GM23338 (cell line): ENCODE measurements around the gene TP53I3. TPM values are rescaled to one million over a fixed set of nuclear protein-coding genes. Genes with fewer than 3 reads are reported as not detected.

Source experiments
- ATAC-seq: fragments of 200-7000 bp; cut with Tn5 transposase; 3 replicates; pipeline ENCODE4 v1.9.1; 2020
- DNase-seq: peaks from one replicate; pipeline ENCODE4 v3.0.0-alpha.2; 2015; ENCODE audit warnings: low spot score
- H2AFZ ChIP-seq: fragments of 200-600 bp; sonication (generic); 2 replicates; pipeline ENCODE4 v1.8.0; 2016; ENCODE audit warnings: antibody characterized with exemption, mild to moderate bottlenecking, moderate library complexity
- H3F3A ChIP-seq: fragments of 200-600 bp; sonication (generic); replicated peaks from 2 replicates; pipeline ENCODE4 v1.8.0; 2017; ENCODE audit warnings: antibody characterized with exemption, mixed run types, low read depth
- H3K27ac ChIP-seq: fragments of 200-600 bp; sonication (generic); 2 replicates; pipeline ENCODE4 v1.6.1; 2016; ENCODE audit warnings: low read depth
- H3K27me3 ChIP-seq: fragments of 200-600 bp; sonication (generic); 2 replicates; pipeline ENCODE4 v1.8.0; 2016; ENCODE audit warnings: mild to moderate bottlenecking, mixed run types, moderate library complexity; ENCODE audit not compliant: insufficient read depth
- H3K36me3 ChIP-seq: fragments of 200-600 bp; sonication (generic); 2 replicates; pipeline ENCODE4 v1.8.0; 2016; ENCODE audit warnings: mild to moderate bottlenecking; ENCODE audit not compliant: insufficient read depth
- H3K4me1 ChIP-seq: fragments of 200-600 bp; sonication (generic); 2 replicates; pipeline ENCODE4 v1.8.0; 2016; ENCODE audit warnings: mild to moderate bottlenecking, moderate library complexity; ENCODE audit not compliant: insufficient read depth
- H3K4me2 ChIP-seq: fragments of 200-600 bp; sonication (generic); 2 replicates; pipeline ENCODE4 v1.7.1; 2017; ENCODE audit warnings: mixed run types
- H3K4me3 ChIP-seq: fragments of 200-600 bp; sonication (generic); 2 replicates; pipeline ENCODE4 v1.6.1; 2016; ENCODE audit warnings: mixed run types
- H3K79me2 ChIP-seq: fragments of 200-600 bp; sonication (generic); replicated peaks from 2 replicates; pipeline ENCODE4 v1.8.0; 2017; ENCODE audit warnings: mild to moderate bottlenecking; ENCODE audit not compliant: insufficient read depth
- H3K9me2 ChIP-seq: fragments of 200-600 bp; sonication (generic); 2 replicates; pipeline ENCODE4 v1.8.0; 2017; ENCODE audit not compliant: insufficient read depth
- H4K20me1 ChIP-seq: fragments of 200-600 bp; sonication (generic); replicated peaks from 2 replicates; pipeline ENCODE4 v1.8.0; 2017; ENCODE audit warnings: mild to moderate bottlenecking; ENCODE audit not compliant: insufficient read depth
- H3K27ac Mint-ChIP-seq: 2 replicates; pipeline ENCODE4 v1.8.0; 2020; ENCODE audit warnings: inconsistent platforms, mild to moderate bottlenecking, moderate library complexity, mixed read lengths
- H3K27me3 Mint-ChIP-seq: 3 replicates; pipeline ENCODE4 v1.8.0; 2022; ENCODE audit warnings: low read depth, mild to moderate bottlenecking, moderate library complexity, mixed read lengths, inconsistent platforms; ENCODE audit not compliant: insufficient read depth, poor library complexity
- H3K36me3 Mint-ChIP-seq: 3 replicates; pipeline ENCODE4 v1.8.0; 2021; ENCODE audit warnings: low read depth, mild to moderate bottlenecking, inconsistent platforms, moderate library complexity, mixed read lengths
- H3K4me1 Mint-ChIP-seq: 3 replicates; pipeline ENCODE4 v1.8.0; 2020; ENCODE audit warnings: mild to moderate bottlenecking, inconsistent platforms, mixed read lengths
- H3K4me3 Mint-ChIP-seq: 3 replicates; pipeline ENCODE4 v1.8.0; 2021; ENCODE audit warnings: moderate library complexity, mild to moderate bottlenecking, inconsistent platforms, mixed read lengths
- H3K9me3 Mint-ChIP-seq: 3 replicates; pipeline ENCODE4 v1.8.0; 2020; ENCODE audit warnings: moderate library complexity, mild to moderate bottlenecking, inconsistent platforms, mixed read lengths
- CREB1 ChIP-seq: fragments of 250-450 bp; sonication (Bioruptor Pico); IDR thresholded peaks from 2 replicates; pipeline ENCODE4 v1.5.0; 2020; ENCODE audit warnings: low read depth, mild to moderate bottlenecking, moderate library complexity
- ETS1 ChIP-seq: IDR thresholded peaks from 2 replicates; pipeline ENCODE4 v1.6.1; 2016; ENCODE audit warnings: antibody characterized with exemption
- EZH2 ChIP-seq: fragments of 200-600 bp; sonication (generic); IDR thresholded peaks from one replicate; pipeline ENCODE4 v1.8.0; 2017; ENCODE audit warnings: antibody characterized with exemption, mild to moderate bottlenecking, low read depth; ENCODE audit not compliant: unreplicated experiment
- EZH2phosphoT487 ChIP-seq: fragments of 200-600 bp; sonication (generic); IDR thresholded peaks from one replicate; pipeline ENCODE4 v1.8.1; 2018; ENCODE audit warnings: antibody characterized with exemption; ENCODE audit not compliant: unreplicated experiment
- JUNB ChIP-seq: IDR thresholded peaks from one replicate; pipeline ENCODE4 v1.6.1; 2016; ENCODE audit warnings: antibody characterized with exemption; ENCODE audit not compliant: unreplicated experiment
- NANOG ChIP-seq: IDR thresholded peaks from 2 replicates; pipeline ENCODE4 v1.6.1; 2016; ENCODE audit warnings: antibody characterized with exemption, borderline replicate concordance
- POLR2AphosphoS5 ChIP-seq: IDR thresholded peaks from 2 replicates; pipeline ENCODE4 v1.6.1; 2016; ENCODE audit warnings: antibody characterized with exemption, low read depth
- REST ChIP-seq: IDR thresholded peaks from one replicate; pipeline ENCODE4 v1.6.1; 2018; ENCODE audit warnings: antibody characterized with exemption; ENCODE audit not compliant: unreplicated experiment
- STAT1 ChIP-seq: IDR thresholded peaks from one replicate; pipeline ENCODE4 v1.6.1; 2016; ENCODE audit warnings: antibody characterized with exemption; ENCODE audit not compliant: unreplicated experiment
- ZNF114 ChIP-seq: fragments of 250-450 bp; sonication (Bioruptor Pico); IDR thresholded peaks from 2 replicates; pipeline ENCODE4 v1.5.0; 2020; ENCODE audit warnings: mild to moderate bottlenecking, moderate library complexity
- ZNF331 ChIP-seq: fragments of 250-450 bp; sonication (Bioruptor Pico); IDR thresholded peaks from 2 replicates; pipeline ENCODE4 v1.5.0; 2020; ENCODE audit warnings: low read depth, mild to moderate bottlenecking, moderate library complexity
- ZNF462 ChIP-seq: fragments of 250-450 bp; sonication (Bioruptor Pico); IDR thresholded peaks from 2 replicates; pipeline ENCODE4 v1.5.0; 2020; ENCODE audit warnings: mild to moderate bottlenecking, moderate library complexity
- polyA plus RNA-seq: library from polyadenylated mRNA; unstranded; fragments of >200 nt; fragmentation: Nextera tagmentation; extraction: Ambion mirVana; gene quantifications from 2 replicates; pipeline ENCODE4 v1.2.1, GENCODE V29; 2016
- total RNA-seq: library from RNA; depleted of rRNA; stranded (reverse); fragments of >200 nt; shearing (Covaris generic); gene quantifications from 2 replicates; pipeline ENCODE4 v1.2.3, GENCODE V29; 2014
- TF ChIP-seq, protein P1 (sequence below), 2 experiments: fragments of 200-600 bp in 1 of 2; sonication (generic) in 1 of 2; conservative IDR thresholded peaks; 2 replicates each; pipeline versions ENCODE4 v1.5.1 to v1.6.1; 2016 to 2017; ENCODE audit warnings: antibody characterized with exemption in 2 of 2, low read depth in 2 of 2, mild to moderate bottlenecking in 2 of 2, moderate library complexity in 1 of 2

TP53I3 gene
- total and polyA plus RNA-seq, 2 experiments from 2014 or later: 27.8 to 36.5 TPM

- TF ChIP-seq ZNF114 (CRISPR knock-in tag): no peak
- no peak for TF ChIP-seq NANOG
- TF ChIP-seq CREB1: no peak
- no peak for TF ChIP-seq ZNF331 (CRISPR knock-in tag)
- TF ChIP-seq REST: no peak
- TF ChIP-seq, protein P1, sequence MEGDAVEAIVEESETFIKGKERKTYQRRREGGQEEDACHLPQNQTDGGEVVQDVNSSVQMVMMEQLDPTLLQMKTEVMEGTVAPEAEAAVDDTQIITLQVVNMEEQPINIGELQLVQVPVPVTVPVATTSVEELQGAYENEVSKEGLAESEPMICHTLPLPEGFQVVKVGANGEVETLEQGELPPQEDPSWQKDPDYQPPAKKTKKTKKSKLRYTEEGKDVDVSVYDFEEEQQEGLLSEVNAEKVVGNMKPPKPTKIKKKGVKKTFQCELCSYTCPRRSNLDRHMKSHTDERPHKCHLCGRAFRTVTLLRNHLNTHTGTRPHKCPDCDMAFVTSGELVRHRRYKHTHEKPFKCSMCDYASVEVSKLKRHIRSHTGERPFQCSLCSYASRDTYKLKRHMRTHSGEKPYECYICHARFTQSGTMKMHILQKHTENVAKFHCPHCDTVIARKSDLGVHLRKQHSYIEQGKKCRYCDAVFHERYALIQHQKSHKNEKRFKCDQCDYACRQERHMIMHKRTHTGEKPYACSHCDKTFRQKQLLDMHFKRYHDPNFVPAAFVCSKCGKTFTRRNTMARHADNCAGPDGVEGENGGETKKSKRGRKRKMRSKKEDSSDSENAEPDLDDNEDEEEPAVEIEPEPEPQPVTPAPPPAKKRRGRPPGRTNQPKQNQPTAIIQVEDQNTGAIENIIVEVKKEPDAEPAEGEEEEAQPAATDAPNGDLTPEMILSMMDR (conservative IDR thresholded peaks at IDR 0.05; ENCODE audit: low read depth in 2 of 2): no peak
- no peak for TF ChIP-seq ZNF462 (CRISPR knock-in tag)
- no peak for TF ChIP-seq EZH2
- no peak for TF ChIP-seq EZH2phosphoT487
- TF ChIP-seq ETS1: no peak
- TF ChIP-seq STAT1: no peak
- no peak for TF ChIP-seq JUNB
- TF ChIP-seq POLR2AphosphoS5: no peak
- no peak overlapping the region for H3K27ac Mint-ChIP-seq
- H3K4me2 ChIP-seq: no peak overlapping the region
- H3K4me1 ChIP-seq: no peaks in the 10 kb centered on the region
- no peaks in the 10 kb centered on the region for H3K36me3 ChIP-seq
- no peak overlapping the region for H3K4me3 Mint-ChIP-seq
- no peaks in the 10 kb centered on the region for H3K36me3 Mint-ChIP-seq
- no peaks in the 10 kb centered on the region for H4K20me1 ChIP-seq
- no peaks in the 10 kb centered on the region; the same call in 1 of the 3 replicates for H3K9me3 Mint-ChIP-seq
- H3F3A ChIP-seq: no peaks in the 10 kb centered on the region
- no peaks in the 10 kb centered on the region for H3K79me2 ChIP-seq
- H3K4me3 ChIP-seq: no peak overlapping the region
- DNase-seq (no peak), ATAC-seq (no peak)
- no peak overlapping the region for H2AFZ ChIP-seq
- no peaks in the 10 kb centered on the region for H3K27me3 ChIP-seq
- H3K27me3 Mint-ChIP-seq: peaks cover 2% of the 10 kb centered on the region
- H3K4me1 Mint-ChIP-seq: no peaks in the 10 kb centered on the region; the same call in 2 of the 3 replicates
- no peaks in the 10 kb centered on the region for H3K9me2 ChIP-seq
- no peak overlapping the region for H3K27ac ChIP-seq
Observed at GRCh38 chr2:24107336-24107735, 22.7 kb upstream of the TP53I3 start.
